Measurements from ENCODE around the gene POLR2H.

The POLR2H gene

GRCh38 chr3:184348057-184348382 lies 13.5 kb upstream of the POLR2H start:
- DNase-seq (ENCODE audit: low spot score): no peak
- no peak for TF ChIP-seq CTCF (IDR thresholded peaks at IDR 0.05)

GRCh38 chr3:184349563-184350470 lies 11.7 kb upstream of the POLR2H start:
- DNase-seq (ENCODE audit: low spot score): no peak
- H3K27ac ChIP-seq: no peak overlapping the region
- no peak overlapping the region for H3K4me3 ChIP-seq
- no peak for TF ChIP-seq CTCF (IDR thresholded peaks at IDR 0.05)

More at GRCh38 chr3:184348057-184348382, 13.5 kb upstream of the POLR2H start:
- no peak overlapping the region for H3K4me3 ChIP-seq
- H3K27ac ChIP-seq: no peak overlapping the region

- Histone ChIP-seq H3K27ac (no peak overlapping the region), H3K4me3 (no peak overlapping the region)
- no peak for TF ChIP-seq CTCF (IDR thresholded peaks at IDR 0.05)
- DNase-seq (ENCODE audit: low spot score): no peak
Observed at GRCh38 chr3:184350618-184351017, 10.9 kb upstream of the POLR2H start.

GRCh38 chr3:184351511-184352148 lies 9.9 kb upstream of the POLR2H start:
- no peak for TF ChIP-seq CTCF (IDR thresholded peaks at IDR 0.05)
- no peak for DNase-seq (ENCODE audit: low spot score)
- Histone ChIP-seq H3K4me3 (no peak overlapping the region), H3K27ac (no peak overlapping the region)

- TF ChIP-seq CTCF (IDR thresholded peaks at IDR 0.05): no peak
- Histone ChIP-seq H3K4me3 (no peak overlapping the region), H3K27ac (no peak overlapping the region)
- no peak for DNase-seq (ENCODE audit: low spot score)
Observed at GRCh38 chr3:184352149-184352785, 9.2 kb upstream of the POLR2H start.

GRCh38 chr3:184352897-184353545 lies 8.5 kb upstream of the POLR2H start:
- no peak overlapping the region for H3K27ac ChIP-seq
- H3K4me3 ChIP-seq: no peak overlapping the region
- no peak for TF ChIP-seq CTCF (IDR thresholded peaks at IDR 0.05)
- no peak for DNase-seq (ENCODE audit: low spot score)

Measured in coronary artery (tissue), 2 donors.